GM12891 (cell line): ENCODE data around the gene STAT3.
"Not testable (repeated sequence)": the region's sequence is repeated elsewhere in the genome, so short reads cannot be mapped to it uniquely, and the experiment has no call there.

Experiments
- PAX5 ChIP-seq: IDR thresholded peaks from 2 replicates; pipeline ENCODE4 v1.6.1; 2011; ENCODE audit warnings: low read length, moderate library complexity, mild to moderate bottlenecking; ENCODE audit not compliant: insufficient read depth, severe bottlenecking
- POLR2A ChIP-seq: IDR thresholded peaks from 2 replicates; pipeline ENCODE4 v1.6.1; 2011; ENCODE audit warnings: low read depth, low read length, control low read depth
- POLR2AphosphoS5 ChIP-seq: IDR thresholded peaks from 2 replicates; pipeline ENCODE4 v1.6.1; 2011; ENCODE audit warnings: low read depth, low read length, control low read depth
- POU2F2 ChIP-seq: IDR thresholded peaks from 2 replicates; pipeline ENCODE4 v1.6.1; 2011; ENCODE audit warnings: low read depth, mild to moderate bottlenecking, control low read depth, low read length, moderate library complexity
- TAF1 ChIP-seq: IDR thresholded peaks from 2 replicates; pipeline ENCODE4 v1.6.1; 2011; ENCODE audit warnings: low read depth, low read length, control low read depth

GRCh38 chr17:42297775-42298174, 90.5 kb downstream of the STAT3 start:
- TF ChIP-seq POLR2AphosphoS5, POLR2A, POU2F2, PAX5, TAF1: not testable (repeated sequence)
